Measurements from ENCODE around the gene CEP41. TPM values are rescaled to one million over a fixed set of nuclear protein-coding genes. Genes with fewer than 3 reads are reported as not detected.

CEP41 gene
- total and polyA plus RNA-seq, 2 of the 13 experiments (the other 11 are each of a cell fraction or from before 2014, with no cell fraction given), result 8.7 to 9.0 TPM

GRCh38 chr7:130433301-130433700 is 7.5 kb downstream of the CEP41 start:
- no peak overlapping the region for H2AFZ ChIP-seq (ENCODE audit: low read length)
- no peaks in the 10 kb centered on the region for H4K20me1 ChIP-seq (ENCODE audit: insufficient read depth, low read length)
- H3K4me3 ChIP-seq (replicated peaks in 1 of 3; ENCODE audit: insufficient read depth in 1 of 3, low read depth in 2 of 3, low read length in 3 of 3), result no peak overlapping the region
- H3K9me3 ChIP-seq (ENCODE audit: low read length), result no peaks in the 10 kb centered on the region
- no peak for FAIRE-seq
- in situ Hi-C loops (cut with HindIII; ENCODE audit: extremely low pct_ligation_motif_present, low pct_unique_long_range_greater_than_20kb) (no loop called here), intact Hi-C loops (cut with micrococcal nuclease; ENCODE audit: unreplicated experiment) (no loop called here)
- no TSS peak for BruUV-seq (replicated peaks)
- H3K4me1 ChIP-seq (ENCODE audit: insufficient read depth, low read length), result no peaks in the 10 kb centered on the region
- no peak for ATAC-seq
- POLR2A ChIA-PET, result no interaction called here
- H3K27ac ChIP-seq (ENCODE audit: extremely low read length, insufficient read depth, low read length), result no peak overlapping the region
- no peaks in the 10 kb centered on the region for H3K27me3 ChIP-seq (ENCODE audit: control insufficient read depth in 1 of 2, insufficient read depth in 2 of 2, low read length in 2 of 2)
- no peak overlapping the region for H3K4me2 ChIP-seq (ENCODE audit: low read depth, low read length)
- WGBS (ENCODE audit: low lambda C conversion rate), result 100% methylated on average over 1 of the region's 1 CpG
- H3K79me2 ChIP-seq (ENCODE audit: insufficient read depth, low read length), result no peaks in the 10 kb centered on the region
- CTCF ChIA-PET (ENCODE audit: low intra/inter-chr PET ratio, low total read pairs), result no interaction called here
- H3K36me3 ChIP-seq (replicated peaks in 1 of 2; ENCODE audit: control insufficient read depth in 1 of 2, insufficient read depth in 2 of 2, low read length in 2 of 2), result no peaks in the 10 kb centered on the region
- TF ChIP-seq ZBTB20 (CRISPR knock-in tag; IDR thresholded peaks at IDR 0.05; ENCODE audit: borderline replicate concordance, low read depth), result no peak
- no peak for TF ChIP-seq SRSF1 (optimal IDR thresholded peaks at IDR 0.05; ENCODE audit: low read depth, low read length)
- TF ChIP-seq SMYD3 (CRISPR knock-in tag; IDR thresholded peaks at IDR 0.05), result no peak
- TF ChIP-seq ZBTB39 (CRISPR knock-in tag; IDR thresholded peaks at IDR 0.05), result no peak
- no peak for TF ChIP-seq ZSCAN29 (CRISPR knock-in tag; conservative IDR thresholded peaks at IDR 0.05)
- no peak for TF ChIP-seq ZNF18 (CRISPR knock-in tag; IDR thresholded peaks at IDR 0.05; ENCODE audit: insufficient replicate concordance)
- no peak for TF ChIP-seq NFYC (CRISPR knock-in tag; IDR thresholded peaks at IDR 0.05)
- TF ChIP-seq ZNF720 (CRISPR knock-in tag; IDR thresholded peaks at IDR 0.05), result no peak
- no peak for TF ChIP-seq ZNF598 (CRISPR knock-in tag; IDR thresholded peaks at IDR 0.05; ENCODE audit: borderline replicate concordance)
- TF ChIP-seq JDP2 (CRISPR knock-in tag; IDR thresholded peaks at IDR 0.05; ENCODE audit: borderline replicate concordance), result no peak
- no peak for TF ChIP-seq MNT (IDR thresholded peaks at IDR 0.05)
- no peak for TF ChIP-seq EP300 (IDR thresholded peaks at IDR 0.05; ENCODE audit: low read depth in 2 of 2, low read length in 2 of 2)
- TF ChIP-seq EP300 (CRISPR knock-in tag; IDR thresholded peaks at IDR 0.05; ENCODE audit: borderline replicate concordance), result no peak
- no peak for TF ChIP-seq ZNF501 (CRISPR knock-in tag; IDR thresholded peaks at IDR 0.05)
- TF ChIP-seq NKX3-1 (CRISPR knock-in tag; IDR thresholded peaks at IDR 0.05), result no peak
- no peak for TF ChIP-seq SMAD1 (CRISPR knock-in tag; IDR thresholded peaks at IDR 0.05; ENCODE audit: borderline replicate concordance, low read depth)
- no peak for DNase-seq (ENCODE audit: low spot score)
- H3K9ac ChIP-seq (ENCODE audit: insufficient read depth, low read depth, low read length), result no peak overlapping the region

Measured in HepG2 (cell line).